HFF-Myc (cell line): ENCODE results near the gene ZNF593.

Source experiments
- DNase-seq: peaks from one replicate; pipeline ENCODE4 v3.0.0-alpha.2; 2011; ENCODE audit warnings: low read depth; ENCODE audit errors: extremely low read depth
- H3K4me3 ChIP-seq: replicated peaks from 2 replicates; pipeline ENCODE4 v1.5.1; 2011; ENCODE audit warnings: low read depth, mild to moderate bottlenecking, control low read depth, low read length
- TF ChIP-seq, protein P1 (sequence below): IDR thresholded peaks from 2 replicates; pipeline ENCODE4 v1.5.1; 2012; ENCODE audit warnings: mild to moderate bottlenecking, low read depth, low read length, control low read depth; ENCODE audit errors: missing control alignments

ZNF593 gene

GRCh38 chr1:26169669-26170471 lies at the start of gene ZNF593:
TSS of gene ZNF593 (plus strand) at chr1:26169908. CDS start at chr1:26169984, 76 bp downstream.
- TF ChIP-seq, protein P1, sequence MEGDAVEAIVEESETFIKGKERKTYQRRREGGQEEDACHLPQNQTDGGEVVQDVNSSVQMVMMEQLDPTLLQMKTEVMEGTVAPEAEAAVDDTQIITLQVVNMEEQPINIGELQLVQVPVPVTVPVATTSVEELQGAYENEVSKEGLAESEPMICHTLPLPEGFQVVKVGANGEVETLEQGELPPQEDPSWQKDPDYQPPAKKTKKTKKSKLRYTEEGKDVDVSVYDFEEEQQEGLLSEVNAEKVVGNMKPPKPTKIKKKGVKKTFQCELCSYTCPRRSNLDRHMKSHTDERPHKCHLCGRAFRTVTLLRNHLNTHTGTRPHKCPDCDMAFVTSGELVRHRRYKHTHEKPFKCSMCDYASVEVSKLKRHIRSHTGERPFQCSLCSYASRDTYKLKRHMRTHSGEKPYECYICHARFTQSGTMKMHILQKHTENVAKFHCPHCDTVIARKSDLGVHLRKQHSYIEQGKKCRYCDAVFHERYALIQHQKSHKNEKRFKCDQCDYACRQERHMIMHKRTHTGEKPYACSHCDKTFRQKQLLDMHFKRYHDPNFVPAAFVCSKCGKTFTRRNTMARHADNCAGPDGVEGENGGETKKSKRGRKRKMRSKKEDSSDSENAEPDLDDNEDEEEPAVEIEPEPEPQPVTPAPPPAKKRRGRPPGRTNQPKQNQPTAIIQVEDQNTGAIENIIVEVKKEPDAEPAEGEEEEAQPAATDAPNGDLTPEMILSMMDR, result peak; percentile 83
- peak within 1 kb of the TSS; percentile 95 for H3K4me3 ChIP-seq

GRCh38 chr1:26121854-26122773 lies 47.6 kb upstream of the ZNF593 start:
- TF ChIP-seq, protein P1, result no peak
- no peak overlapping the region for H3K4me3 ChIP-seq
- no peak for DNase-seq

More at GRCh38 chr1:26169669-26170471, at the start of gene ZNF593:
- peak; percentile 57 for DNase-seq

- no peak overlapping the region for H3K4me3 ChIP-seq
- DNase-seq, result no peak
Observed at GRCh38 chr1:26122988-26123973, 46.4 kb upstream of the ZNF593 start.

GRCh38 chr1:26124418-26125331 lies 45.0 kb upstream of the ZNF593 start:
- TF ChIP-seq, protein P1, result no peak
- DNase-seq, result no peak
- H3K4me3 ChIP-seq, result no peak overlapping the region

More at GRCh38 chr1:26122988-26123973, 46.4 kb upstream of the ZNF593 start:
- TF ChIP-seq, protein P1, result no peak

- H3K4me3 ChIP-seq, result no peak overlapping the region
- no peak for DNase-seq
- TF ChIP-seq, protein P1, result no peak
Observed at GRCh38 chr1:26125382-26125781, 44.3 kb upstream of the ZNF593 start.
